Activated CD4-positive, alpha-beta T cell treated with anti-CD3 and anti-CD28 coated beads, Interleukin-2, amount 10 ng/mL, durations not matched to agents 24 days and 14 days (primary cell): ENCODE data around the gene METTL25B. TPM values are rescaled to one million over a fixed set of nuclear protein-coding genes. Genes with fewer than 3 reads are reported as not detected.
A peak's percentile ranks its signal among the peaks of the same experiment; 100 is the strongest.

Experiments used
- DNase-seq: peaks from one replicate; pipeline ENCODE4 v3.0.0; 2022
- H3K27ac Mint-ChIP-seq: one replicate; pipeline ENCODE4 v1.8.0; 2022; ENCODE audit warnings: mild to moderate bottlenecking, mixed read lengths
- H3K27me3 Mint-ChIP-seq: one replicate; pipeline ENCODE4 v1.8.0; 2022; ENCODE audit warnings: mixed read lengths
- H3K36me3 Mint-ChIP-seq: one replicate; pipeline ENCODE4 v1.8.0; 2022; ENCODE audit warnings: low read depth, mild to moderate bottlenecking, mixed read lengths
- H3K4me1 Mint-ChIP-seq: one replicate; pipeline ENCODE4 v1.8.0; 2021; ENCODE audit warnings: mixed read lengths
- H3K4me3 Mint-ChIP-seq: one replicate; pipeline ENCODE4 v1.8.0; 2022; ENCODE audit warnings: mild to moderate bottlenecking, moderate library complexity, mixed read lengths
- H3K9me3 Mint-ChIP-seq: one replicate; pipeline ENCODE4 v1.8.0; 2021; ENCODE audit warnings: mixed read lengths
- intact Hi-C: fragments of 100-400 bp; cut with micrococcal nuclease; formaldehyde crosslinking; loops from one replicate; pipeline ENCODE4 v1.15.1; 2023
- total RNA-seq: library from RNA; stranded (reverse); gene quantifications from 2 replicates; pipeline ENCODE4 v1.2.3, GENCODE V29; 2022

METTL25B gene
- total RNA-seq, result 35.9 and 40.5 TPM in 2 replicates

DNA sequence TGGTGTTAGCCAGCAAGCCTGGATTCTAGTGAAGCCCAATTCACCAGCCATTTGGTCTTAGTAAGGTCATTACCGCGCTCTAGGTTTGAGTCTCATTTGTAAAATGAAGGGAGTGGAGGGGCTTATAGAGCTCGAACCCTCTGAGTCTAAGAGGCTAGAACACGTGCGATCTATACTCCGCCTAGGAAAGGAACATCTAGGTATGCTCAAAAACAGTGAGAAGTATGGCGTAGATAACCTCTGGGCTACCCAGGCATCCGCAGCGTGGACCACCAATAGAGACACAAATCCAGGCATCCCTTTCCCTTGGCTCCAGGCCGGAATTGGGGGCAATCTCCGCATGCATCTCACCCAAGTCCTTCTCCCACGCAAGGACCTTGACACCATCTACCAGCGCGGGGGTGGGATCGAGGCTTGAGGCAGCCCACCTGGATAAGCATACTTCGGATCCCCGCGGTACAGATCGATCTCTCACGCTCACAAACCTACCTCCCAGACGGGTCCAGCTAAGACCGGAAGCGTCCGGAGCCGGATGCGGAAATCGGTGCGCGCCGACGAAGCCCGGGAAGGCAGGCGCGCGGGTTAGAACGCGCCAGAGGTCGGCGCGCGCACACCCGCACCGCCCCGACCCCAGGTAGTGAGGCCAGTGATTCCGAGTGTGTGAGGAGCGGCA lies at the start of gene METTL25B:
METTL25B (plus strand) TSS at position 544 of the 673 bp plus-strand sequence. CDS start 636 bp downstream, outside the sequence.
- H3K4me3 Mint-ChIP-seq, result no peak within 1 kb of the TSS
- no peak within 1 kb of the TSS for H3K27ac Mint-ChIP-seq

DNA sequence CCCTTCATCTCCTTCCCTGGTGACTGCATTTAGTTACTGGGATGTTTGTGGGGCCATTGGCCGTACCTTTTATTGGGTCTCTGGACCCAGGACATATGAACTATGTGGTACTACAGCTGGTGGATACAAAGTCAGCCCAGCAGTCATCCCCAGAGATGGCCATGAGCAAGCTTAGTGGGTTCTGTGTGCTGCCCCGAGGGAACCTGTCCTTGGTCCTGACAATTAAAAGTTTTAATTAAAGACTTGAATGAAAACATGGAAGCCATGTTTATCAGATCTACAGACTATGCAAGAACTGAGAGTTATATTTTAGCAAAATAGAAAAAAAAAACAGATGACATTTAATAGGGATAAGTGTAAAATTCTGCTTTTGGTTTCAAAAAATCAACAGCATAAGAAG lies 48.2 kb upstream of the METTL25B start:
- intact Hi-C loops, result no loop called here
- no peak overlapping the region for H3K4me3 Mint-ChIP-seq
- H3K36me3 Mint-ChIP-seq, result no peaks in the 10 kb centered on the region

More for the DNA sequence above, at the start of gene METTL25B:
- H3K4me1 Mint-ChIP-seq, result peaks cover 34% of the 10 kb centered on the region
- intact Hi-C loops, result loop anchor here (1.0 to 10.0 kb wide), 8 partner anchors 13 to 673 kb away; partner anchors contain the start of genes CRABP2, HDGF, LAMTOR2 and MRPL24
- no peaks in the 10 kb centered on the region for H3K9me3 Mint-ChIP-seq
- H3K27me3 Mint-ChIP-seq, result no peaks in the 10 kb centered on the region
- peaks cover 28% of the 10 kb centered on the region for H3K36me3 Mint-ChIP-seq
- DNase-seq, result peak; percentile 95

GRCh38 chr1:156681196-156681960 lies 46.9 kb upstream of the METTL25B start:
- H3K27me3 Mint-ChIP-seq, result peaks cover 59% of the 10 kb centered on the region
- no peaks in the 10 kb centered on the region for H3K9me3 Mint-ChIP-seq
- H3K27ac Mint-ChIP-seq, result no peak overlapping the region
- peaks cover 31% of the 10 kb centered on the region for H3K4me1 Mint-ChIP-seq
- DNase-seq, result no peak
- H3K4me3 Mint-ChIP-seq, result no peak overlapping the region
- intact Hi-C loops, result no loop called here
- no peaks in the 10 kb centered on the region for H3K36me3 Mint-ChIP-seq

More for the DNA sequence above, 48.2 kb upstream of the METTL25B start:
- DNase-seq, result no peak
- no peaks in the 10 kb centered on the region for H3K9me3 Mint-ChIP-seq
- H3K27me3 Mint-ChIP-seq, result peaks cover 68% of the 10 kb centered on the region
- no peak overlapping the region for H3K27ac Mint-ChIP-seq
- peaks cover 31% of the 10 kb centered on the region for H3K4me1 Mint-ChIP-seq

- intact Hi-C loops, result no loop called here
- no peak overlapping the region for H3K4me3 Mint-ChIP-seq
- DNase-seq, result no peak
- no peaks in the 10 kb centered on the region for H3K36me3 Mint-ChIP-seq
- peaks cover 29% of the 10 kb centered on the region for H3K4me1 Mint-ChIP-seq
- no peaks in the 10 kb centered on the region for H3K9me3 Mint-ChIP-seq
- H3K27me3 Mint-ChIP-seq, result peaks cover 58% of the 10 kb centered on the region
- no peak overlapping the region for H3K27ac Mint-ChIP-seq
These were observed 45.9 kb upstream of the METTL25B start for GRCh38 chr1:156682166-156682890.

DNA sequence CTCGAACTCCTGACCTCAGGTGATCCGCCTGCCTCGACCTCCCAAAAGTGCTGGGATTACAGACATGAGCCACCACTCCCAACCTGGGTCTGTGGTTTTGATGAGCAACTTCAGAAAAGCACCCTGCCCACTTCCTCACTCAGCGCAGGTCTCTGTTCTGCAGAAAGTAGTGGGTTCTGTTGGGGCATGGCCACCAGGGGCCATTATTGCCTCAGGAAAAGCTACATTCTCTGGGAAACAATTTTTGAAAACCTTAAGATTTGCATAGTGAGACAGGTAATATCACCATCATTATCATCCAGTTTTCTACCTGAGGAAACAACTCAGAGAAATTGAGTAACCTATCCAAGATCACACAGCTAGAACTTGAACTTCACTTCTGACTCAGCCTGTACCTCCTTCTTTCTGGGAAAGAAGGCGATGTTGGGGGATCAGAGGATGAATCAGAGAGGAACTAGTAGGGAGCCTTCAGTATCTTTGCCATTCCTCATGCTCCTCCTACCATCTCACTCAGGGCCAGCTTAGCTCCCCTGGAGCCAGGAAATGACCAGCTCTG lies 44.0 kb upstream of the METTL25B start:
- peak overlapping the region; percentile 34 for H3K4me3 Mint-ChIP-seq
- peak; percentile 81 for DNase-seq
- peak overlapping the region; percentile 50 for H3K27ac Mint-ChIP-seq
- intact Hi-C loops, result no loop called here
- no peaks in the 10 kb centered on the region for H3K9me3 Mint-ChIP-seq
- no peaks in the 10 kb centered on the region for H3K36me3 Mint-ChIP-seq
- H3K4me1 Mint-ChIP-seq, result peaks cover 19% of the 10 kb centered on the region
- H3K27me3 Mint-ChIP-seq, result peaks cover 51% of the 10 kb centered on the region

DNA sequence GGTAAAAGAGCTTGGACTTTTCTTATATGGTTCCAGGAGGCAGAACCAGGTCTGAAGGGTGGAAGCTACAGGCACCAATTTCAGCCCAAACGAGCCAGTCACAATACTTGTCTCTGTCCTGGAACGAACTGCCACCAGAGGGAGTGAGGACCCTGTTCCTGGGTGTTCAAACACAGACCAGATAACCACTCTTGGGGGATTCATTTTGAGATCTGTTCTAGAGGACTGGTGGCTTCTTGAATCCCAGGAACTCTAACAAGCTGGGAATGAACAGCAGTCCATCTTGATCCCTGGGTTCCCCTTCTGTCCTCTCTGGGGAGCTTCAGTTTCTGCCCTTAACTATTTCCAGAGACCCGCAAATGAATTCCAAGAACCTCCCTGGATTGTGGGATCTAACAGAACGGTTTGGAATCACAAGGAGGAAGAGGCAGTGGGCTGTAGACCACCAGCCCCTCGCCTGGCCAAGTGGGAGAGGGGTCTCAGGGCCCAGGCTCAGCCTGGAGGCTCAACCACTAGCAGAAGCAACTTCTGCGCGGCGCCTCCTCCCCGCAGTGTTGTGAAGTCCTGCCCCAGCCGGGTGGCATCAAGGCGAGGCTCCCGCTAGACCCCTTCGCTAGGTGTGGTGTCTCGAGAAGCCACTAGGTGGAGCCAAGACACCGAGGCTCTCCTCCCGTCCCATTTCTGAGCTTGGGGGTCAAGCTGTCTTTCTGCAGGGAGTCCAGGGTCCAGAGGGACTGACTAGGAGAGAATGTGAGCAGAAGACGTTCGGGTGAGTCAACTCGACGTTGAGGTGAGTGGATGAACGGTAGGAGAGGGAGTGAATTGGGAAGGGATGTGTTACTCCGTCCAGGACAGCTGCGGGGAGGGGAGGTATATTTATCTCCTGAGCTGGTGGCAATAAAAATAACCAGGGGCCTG lies 39.0 kb upstream of the METTL25B start:
- Mint-ChIP-seq H3K27me3 (peaks cover 60% of the 10 kb centered on the region), H3K4me1 (peaks cover 28% of the 10 kb centered on the region), H3K27ac (no peak overlapping the region), H3K9me3 (no peaks in the 10 kb centered on the region), H3K36me3 (no peaks in the 10 kb centered on the region), H3K4me3 (peak overlapping the region; percentile 68)
- DNase-seq, result peak; percentile 92
- intact Hi-C loops, result loop anchor here (1.0 to 2.0 kb wide), 3 partner anchors 17 to 240 kb away; no protein-coding TSS in a partner anchor

- Mint-ChIP-seq H3K4me1 (peaks cover 22% of the 10 kb centered on the region), H3K9me3 (no peaks in the 10 kb centered on the region), H3K4me3 (peak overlapping the region; percentile 68), H3K36me3 (no peaks in the 10 kb centered on the region), H3K27ac (no peak overlapping the region), H3K27me3 (peaks cover 62% of the 10 kb centered on the region)
- intact Hi-C loops, result loop anchor here (1.0 to 2.0 kb wide), 3 partner anchors 16 to 239 kb away; no protein-coding TSS in a partner anchor
- DNase-seq, result no peak
These were observed 38.2 kb upstream of the METTL25B start for GRCh38 chr1:156689953-156690674.

GRCh38 chr1:156690675-156691036 lies 37.6 kb upstream of the METTL25B start:
- Mint-ChIP-seq H3K36me3 (no peaks in the 10 kb centered on the region), H3K27me3 (peaks cover 61% of the 10 kb centered on the region), H3K4me1 (peaks cover 22% of the 10 kb centered on the region), H3K9me3 (no peaks in the 10 kb centered on the region), H3K27ac (no peak overlapping the region), H3K4me3 (no peak overlapping the region)
- intact Hi-C loops, result no loop called here
- no peak for DNase-seq

GRCh38 chr1:156691191-156691590 lies 37.1 kb upstream of the METTL25B start:
- Mint-ChIP-seq H3K9me3 (no peaks in the 10 kb centered on the region), H3K27me3 (peaks cover 60% of the 10 kb centered on the region), H3K4me1 (peaks cover 22% of the 10 kb centered on the region), H3K36me3 (no peaks in the 10 kb centered on the region), H3K4me3 (no peak overlapping the region), H3K27ac (no peak overlapping the region)
- intact Hi-C loops, result no loop called here
- no peak for DNase-seq

GRCh38 chr1:156691665-156692440 lies 36.4 kb upstream of the METTL25B start:
- H3K4me1 Mint-ChIP-seq, result peaks cover 22% of the 10 kb centered on the region
- no peaks in the 10 kb centered on the region for H3K36me3 Mint-ChIP-seq
- peaks cover 65% of the 10 kb centered on the region for H3K27me3 Mint-ChIP-seq
- no peaks in the 10 kb centered on the region for H3K9me3 Mint-ChIP-seq
- no peak for DNase-seq
- peak overlapping the region; percentile 40 for H3K27ac Mint-ChIP-seq
- intact Hi-C loops, result no loop called here
- no peak overlapping the region for H3K4me3 Mint-ChIP-seq

GRCh38 chr1:156692441-156692924 lies 35.8 kb upstream of the METTL25B start:
- DNase-seq, result no peak
- intact Hi-C loops, result no loop called here
- Mint-ChIP-seq H3K4me1 (peaks cover 22% of the 10 kb centered on the region), H3K27me3 (peaks cover 70% of the 10 kb centered on the region), H3K36me3 (no peaks in the 10 kb centered on the region), H3K27ac (no peak overlapping the region), H3K9me3 (no peaks in the 10 kb centered on the region), H3K4me3 (no peak overlapping the region)
